Posterior cingulate gyrus (tissue), 11 donors: ENCODE results near the gene TMEM183A.
"Not testable (repeated sequence)": the region's sequence is repeated elsewhere in the genome, so short reads cannot be mapped to it uniquely, and the experiment has no call there.

Experiments used
- DNase-seq, 10 donors: peaks; one replicate each; pipeline versions ENCODE4 v3.0.0 to v3.0.0-alpha.2; 2020 to 2021; ENCODE audit warnings: mixed read lengths in 3 of 10
- intact Hi-C: fragments of 100-400 bp; cut with DNase I; formaldehyde crosslinking; loops from one replicate; pipeline ENCODE4 v1.15.1; 2023

The TMEM183A gene

DNA sequence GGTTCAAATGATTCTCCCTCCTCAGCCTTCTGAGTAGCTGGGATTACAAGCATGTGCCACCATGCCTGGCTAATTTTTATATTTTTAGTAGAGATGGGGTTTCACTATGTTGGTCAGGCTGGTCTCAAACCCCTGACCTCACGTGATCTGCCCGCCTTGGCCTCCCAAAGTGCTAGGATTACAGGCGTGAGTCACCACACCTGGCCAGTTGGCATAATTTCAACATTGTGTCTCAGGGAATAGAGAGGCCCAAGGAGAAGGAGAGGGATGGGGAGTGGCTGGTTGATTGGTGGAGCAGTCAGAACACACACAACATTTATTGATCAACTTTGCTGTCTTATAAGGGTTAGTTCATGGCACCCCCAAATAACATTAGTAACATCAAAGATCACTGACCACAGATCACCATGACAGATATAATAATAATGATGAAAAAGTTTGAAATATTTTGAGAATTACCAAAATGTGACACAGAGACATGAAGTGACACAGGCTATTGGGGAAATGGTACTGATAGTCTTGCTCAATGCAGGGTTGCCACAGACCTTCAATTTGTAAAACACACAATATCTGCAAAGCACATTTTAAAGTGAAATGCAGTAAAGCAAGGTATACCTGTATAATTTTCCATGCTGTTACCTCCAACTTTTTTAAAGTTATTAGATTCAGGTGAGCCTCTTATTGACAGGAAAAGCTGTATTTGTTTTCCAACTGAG lies 24.3 kb upstream of the TMEM183A start:
- DNase-seq: no peak
- intact Hi-C loops: no loop called here

DNA sequence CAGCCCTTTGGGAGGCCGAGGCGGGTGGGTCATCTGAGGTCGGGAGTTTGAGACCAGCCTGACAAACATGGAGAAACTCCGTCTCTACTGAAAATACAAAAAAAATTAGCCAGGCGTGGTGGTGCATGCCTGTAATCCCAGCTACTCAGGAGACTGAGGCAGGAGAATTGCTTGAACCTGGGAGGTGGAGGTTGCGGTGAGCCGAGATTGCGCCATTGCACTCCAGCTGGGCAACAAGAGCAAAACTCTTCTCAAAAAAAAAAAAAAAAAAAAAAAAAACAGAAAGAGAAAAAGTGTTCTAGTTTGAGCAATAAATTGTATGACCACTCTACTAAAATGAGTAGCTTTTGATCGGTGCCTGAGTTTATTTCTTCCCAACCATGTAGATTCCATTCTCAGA lies 21.1 kb upstream of the TMEM183A start:
- intact Hi-C loops, DNase-seq: not testable (repeated sequence)

DNA sequence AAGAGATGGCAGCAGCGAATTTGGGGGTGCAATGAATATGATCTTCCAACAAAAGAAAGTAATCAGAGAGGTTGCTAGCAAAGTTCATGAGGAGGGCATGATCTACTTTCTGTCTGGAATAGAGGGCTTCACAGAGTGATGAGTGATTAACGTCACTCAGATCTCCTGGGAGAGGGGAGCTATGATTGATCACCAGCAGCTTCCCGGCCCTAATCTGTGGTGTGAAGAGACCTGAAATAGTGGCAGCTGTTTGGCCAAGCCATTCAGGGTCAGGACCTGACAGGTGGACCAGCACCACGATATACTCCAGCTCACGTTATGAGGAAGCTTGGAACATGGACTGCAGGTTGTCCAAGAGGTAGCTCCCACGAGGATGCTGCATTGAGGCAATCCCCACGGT lies 19.9 kb upstream of the TMEM183A start:
- intact Hi-C loops: no loop called here
- no peak for DNase-seq

GRCh38 chr1:202987922-202988583 lies 19.1 kb upstream of the TMEM183A start:
- intact Hi-C loops: no loop called here
- DNase-seq: no peak

DNA sequence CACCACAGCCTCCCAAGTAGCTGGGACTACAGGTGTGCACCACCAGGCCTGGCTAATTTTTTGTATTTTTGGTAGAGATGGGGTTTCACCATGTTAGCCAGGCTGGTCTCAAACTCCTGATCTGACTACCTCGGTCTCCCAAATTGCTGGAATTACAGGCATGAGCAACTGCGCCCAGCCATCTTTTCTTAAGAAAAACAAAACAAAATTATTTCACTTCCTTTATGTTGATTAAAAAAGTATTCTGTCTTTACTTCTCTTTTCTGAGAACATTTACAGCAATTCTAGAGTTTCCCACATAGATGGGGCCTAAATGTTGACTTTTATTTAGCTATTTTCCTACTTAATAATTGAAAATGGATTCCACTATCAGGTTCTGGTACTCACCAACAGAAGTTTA lies 17.3 kb upstream of the TMEM183A start:
- intact Hi-C loops: no loop called here

DNA sequence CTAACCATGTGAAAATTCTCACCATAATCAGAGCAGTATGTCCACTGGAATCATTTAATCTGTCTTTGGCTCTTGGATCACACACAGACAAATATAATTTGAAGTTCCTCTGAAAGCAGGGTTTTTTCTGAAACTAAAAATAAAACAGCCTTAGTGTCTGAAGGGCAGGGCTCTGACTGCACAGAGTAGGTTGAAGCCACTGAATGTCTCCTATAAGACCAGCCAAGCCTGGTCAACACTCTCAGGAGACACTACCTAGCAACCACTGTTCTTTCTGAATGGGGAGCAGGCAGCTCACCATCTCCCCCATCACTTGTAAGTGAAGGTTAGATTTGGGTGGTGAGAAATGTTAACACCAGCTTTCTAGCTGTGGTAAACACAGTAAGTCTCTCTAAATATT lies 16.1 kb upstream of the TMEM183A start:
- DNase-seq: no peak
- intact Hi-C loops: no loop called here

More for the DNA sequence above, 17.3 kb upstream of the TMEM183A start:
- no peak for DNase-seq

DNA sequence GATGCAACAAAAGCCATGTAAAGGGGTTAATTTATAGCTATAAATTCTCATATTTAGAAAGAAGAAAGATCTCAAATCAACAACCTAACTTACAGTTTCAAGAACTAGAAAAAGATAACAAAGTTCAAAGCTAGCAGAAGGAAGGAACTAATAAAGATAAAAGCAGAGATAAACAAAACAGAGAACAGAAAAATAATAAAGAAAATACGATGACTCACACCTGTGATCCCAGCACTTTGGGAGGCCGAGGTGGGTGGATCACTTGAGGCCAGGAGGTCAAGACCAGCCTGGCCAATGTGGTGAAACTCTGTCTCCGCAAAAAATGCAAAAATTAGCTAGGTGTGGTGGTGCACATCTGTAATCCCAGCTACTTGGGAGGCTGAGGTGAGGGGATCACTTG lies 12.4 kb upstream of the TMEM183A start:
- intact Hi-C loops: no loop called here
- DNase-seq: no peak

- peak in 4 of 10 donors; percentile 35 to 54 (median 46) for DNase-seq
- intact Hi-C loops: no loop called here
These were observed 8.1 kb upstream of the TMEM183A start for GRCh38 chr1:202998836-202999750.

GRCh38 chr1:203000217-203000944 lies 6.8 kb upstream of the TMEM183A start:
- no peak for DNase-seq
- intact Hi-C loops: no loop called here

- intact Hi-C loops: no loop called here
- DNase-seq: no peak
These were observed 5.2 kb upstream of the TMEM183A start for GRCh38 chr1:203001986-203002385.

DNA sequence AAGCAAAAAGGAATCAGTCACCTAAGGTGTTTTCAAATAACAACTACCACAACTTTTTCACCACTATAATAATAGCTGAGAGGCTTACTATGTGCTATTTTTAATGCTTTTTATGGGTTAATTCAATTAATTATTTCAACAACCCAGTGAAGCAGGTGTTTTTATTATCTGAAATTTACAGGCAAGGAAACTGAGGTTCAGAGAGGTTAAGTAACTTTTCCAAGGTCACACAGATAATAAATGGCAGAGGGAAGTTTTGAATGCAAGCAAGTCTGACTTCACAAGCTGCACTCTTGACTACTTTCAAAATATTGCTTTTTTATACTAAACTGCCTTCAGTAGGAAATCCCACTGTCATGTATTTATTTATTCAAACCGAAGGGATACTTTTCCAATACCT lies 4.2 kb upstream of the TMEM183A start:
- no peak for DNase-seq
- intact Hi-C loops: no loop called here

DNA sequence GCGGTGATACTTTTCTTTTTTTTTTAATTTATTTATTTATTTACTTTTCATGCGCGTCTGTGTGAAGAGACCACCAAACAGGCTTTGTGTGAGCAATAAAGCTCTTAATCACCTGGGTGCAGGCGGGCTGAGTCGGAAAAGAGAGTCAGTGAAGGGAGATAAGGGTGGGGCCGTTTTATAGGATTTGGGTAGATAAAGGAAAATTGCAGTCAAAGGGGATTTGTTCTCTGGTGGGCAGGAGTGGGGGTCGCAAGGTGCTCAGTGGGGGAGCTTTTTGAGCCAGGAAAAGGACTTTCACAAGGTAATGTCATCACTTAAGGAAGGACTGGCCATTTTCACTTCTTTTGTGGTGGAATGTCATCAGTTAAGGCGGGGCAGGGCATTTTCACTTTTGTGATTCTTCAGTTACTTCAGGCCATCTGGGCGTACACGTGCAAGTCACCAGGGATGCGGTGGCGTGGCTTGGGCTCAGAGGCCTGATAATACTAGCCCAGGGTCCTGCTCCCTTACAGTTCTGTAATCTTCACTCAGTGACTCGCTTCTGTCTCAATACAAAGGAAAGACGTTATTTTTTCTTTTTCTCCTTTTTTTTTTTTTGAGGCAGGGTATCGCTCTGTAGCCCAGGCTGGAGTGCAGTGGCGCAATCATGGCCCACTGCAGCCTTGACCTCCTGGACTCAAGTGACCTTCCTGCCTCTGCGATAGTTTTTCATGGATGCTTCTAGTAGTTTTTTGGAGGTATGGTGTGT lies 1.6 kb upstream of the TMEM183A start:
- DNase-seq: not testable (repeated sequence)
- intact Hi-C loops: loop anchor here (2.0 kb wide), 1 partner anchor 77 kb away; no protein-coding TSS in a partner anchor

- intact Hi-C loops: no loop called here
- no peak for DNase-seq
These were observed 2.0 kb downstream of the TMEM183A start for GRCh38 chr1:203009185-203009584.

DNA sequence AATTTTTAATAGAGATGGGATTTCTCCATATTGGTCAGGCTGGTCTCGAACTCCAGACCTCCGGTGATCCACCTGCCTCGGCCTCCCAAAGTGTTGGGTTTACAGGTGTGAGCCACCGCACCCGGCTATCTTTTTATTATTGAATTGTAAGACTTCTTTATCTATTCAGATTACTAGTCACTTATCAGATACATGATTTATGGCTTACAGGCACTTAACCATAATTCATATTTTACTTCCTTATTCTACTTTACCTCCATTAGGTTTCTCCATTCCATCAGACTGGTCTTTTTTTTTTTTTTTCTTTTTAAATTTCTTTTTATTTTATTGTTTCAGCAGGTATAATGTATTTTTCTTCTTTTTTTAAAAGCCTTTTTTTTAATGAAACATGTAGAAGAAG lies 4.4 kb downstream of the TMEM183A start:
- intact Hi-C loops: no loop called here
- no peak for DNase-seq

DNA sequence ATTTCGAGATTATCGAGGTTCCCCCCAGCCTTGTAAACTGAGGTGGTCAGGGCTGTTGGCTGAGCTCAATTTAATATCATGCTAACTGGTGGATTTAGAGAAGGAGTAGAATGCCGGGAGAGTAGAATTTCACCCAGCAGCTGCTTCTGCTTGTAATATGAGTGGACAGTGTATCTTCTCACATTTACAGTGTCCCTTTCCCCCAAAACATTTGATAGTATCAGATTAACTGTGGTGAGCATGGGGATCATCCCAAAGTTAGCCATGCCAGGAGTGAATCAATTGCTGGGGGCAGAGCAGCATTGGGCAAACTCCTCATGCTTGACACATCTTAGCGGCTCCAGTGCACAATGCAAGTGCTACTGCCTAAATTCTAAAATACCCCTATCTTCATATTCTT lies 9.9 kb downstream of the TMEM183A start:
- intact Hi-C loops: no loop called here
- no peak for DNase-seq

- no peak for DNase-seq
- intact Hi-C loops: no loop called here
These were observed 10.5 kb downstream of the TMEM183A start for GRCh38 chr1:203017692-203018091.

DNA sequence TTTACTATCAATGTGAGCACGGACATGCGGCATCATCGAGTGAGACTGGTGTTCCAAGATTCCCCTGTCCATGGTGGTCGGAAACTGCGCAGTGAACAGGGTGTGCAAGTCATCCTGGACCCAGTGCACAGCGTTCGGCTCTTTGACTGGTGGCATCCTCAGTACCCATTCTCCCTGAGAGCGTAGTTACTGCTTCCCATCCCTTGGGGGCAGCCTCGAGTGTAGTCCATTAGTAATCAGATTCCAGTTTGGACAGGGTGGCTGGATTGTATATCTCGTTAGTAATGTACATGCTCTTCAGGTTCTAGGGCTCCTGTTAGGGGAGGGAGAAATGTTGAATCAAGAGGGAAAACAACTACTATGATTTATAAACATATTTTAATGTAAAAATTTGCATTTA lies 15.7 kb downstream of the TMEM183A start:
- DNase-seq, intact Hi-C loops: not testable (repeated sequence)

DNA sequence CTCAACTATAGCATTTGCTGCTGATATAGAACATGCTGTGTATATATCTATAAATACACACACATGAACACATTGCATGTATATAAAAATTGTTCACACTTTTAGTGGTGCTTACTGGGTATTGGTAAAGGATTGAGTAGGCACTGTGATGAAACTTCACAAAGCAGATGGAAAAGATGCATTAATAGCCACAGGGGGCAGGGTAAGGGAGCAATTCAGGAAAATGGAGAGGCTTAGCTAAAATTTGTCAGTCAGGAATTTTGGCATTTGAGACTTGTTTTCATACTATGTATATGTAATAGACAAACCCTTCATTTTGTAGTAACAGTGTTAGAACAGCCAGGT lies 18.5 kb downstream of the TMEM183A start:
- intact Hi-C loops: no loop called here

GRCh38 chr1:203026031-203026665 lies 19.0 kb downstream of the TMEM183A start, which contains the start of gene PPFIA4:
TSS of gene PPFIA4 (plus strand) at chr1:203026491. CDS start at chr1:203039009, 12,518 bp downstream.
- intact Hi-C loops: no loop called here
- DNase-seq: peak; percentile 74 to 98 (median 86)

More for the DNA sequence above, 18.5 kb downstream of the TMEM183A start:
- DNase-seq: no peak
